ENCODE measurements around the gene PRSS33.

PRSS33 gene

GRCh38 chr16:2739625-2740430 is 47.5 kb downstream of the PRSS33 start:
- H3K4me3 ChIP-seq (ENCODE audit: low read length) = no peak overlapping the region
- TF ChIP-seq, protein P1, sequence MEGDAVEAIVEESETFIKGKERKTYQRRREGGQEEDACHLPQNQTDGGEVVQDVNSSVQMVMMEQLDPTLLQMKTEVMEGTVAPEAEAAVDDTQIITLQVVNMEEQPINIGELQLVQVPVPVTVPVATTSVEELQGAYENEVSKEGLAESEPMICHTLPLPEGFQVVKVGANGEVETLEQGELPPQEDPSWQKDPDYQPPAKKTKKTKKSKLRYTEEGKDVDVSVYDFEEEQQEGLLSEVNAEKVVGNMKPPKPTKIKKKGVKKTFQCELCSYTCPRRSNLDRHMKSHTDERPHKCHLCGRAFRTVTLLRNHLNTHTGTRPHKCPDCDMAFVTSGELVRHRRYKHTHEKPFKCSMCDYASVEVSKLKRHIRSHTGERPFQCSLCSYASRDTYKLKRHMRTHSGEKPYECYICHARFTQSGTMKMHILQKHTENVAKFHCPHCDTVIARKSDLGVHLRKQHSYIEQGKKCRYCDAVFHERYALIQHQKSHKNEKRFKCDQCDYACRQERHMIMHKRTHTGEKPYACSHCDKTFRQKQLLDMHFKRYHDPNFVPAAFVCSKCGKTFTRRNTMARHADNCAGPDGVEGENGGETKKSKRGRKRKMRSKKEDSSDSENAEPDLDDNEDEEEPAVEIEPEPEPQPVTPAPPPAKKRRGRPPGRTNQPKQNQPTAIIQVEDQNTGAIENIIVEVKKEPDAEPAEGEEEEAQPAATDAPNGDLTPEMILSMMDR (conservative IDR thresholded peaks at IDR 0.05; ENCODE audit: low read depth, low read length) = no peak
- DNase-seq (ENCODE audit: low read depth) = no peak

- TF ChIP-seq, protein P1 (conservative IDR thresholded peaks at IDR 0.05; ENCODE audit: low read depth, low read length) = no peak
- H3K4me3 ChIP-seq (ENCODE audit: low read length) = no peak overlapping the region
- DNase-seq (ENCODE audit: low read depth) = no peak
Observed at GRCh38 chr16:2738615-2739014, 48.7 kb downstream of the PRSS33 start.

GRCh38 chr16:2737895-2738418 is 49.4 kb downstream of the PRSS33 start:
- TF ChIP-seq, protein P1 (conservative IDR thresholded peaks at IDR 0.05; ENCODE audit: low read depth, low read length) = no peak
- no peak for DNase-seq (ENCODE audit: low read depth)
- H3K4me3 ChIP-seq (ENCODE audit: low read length) = no peak overlapping the region

DNA sequence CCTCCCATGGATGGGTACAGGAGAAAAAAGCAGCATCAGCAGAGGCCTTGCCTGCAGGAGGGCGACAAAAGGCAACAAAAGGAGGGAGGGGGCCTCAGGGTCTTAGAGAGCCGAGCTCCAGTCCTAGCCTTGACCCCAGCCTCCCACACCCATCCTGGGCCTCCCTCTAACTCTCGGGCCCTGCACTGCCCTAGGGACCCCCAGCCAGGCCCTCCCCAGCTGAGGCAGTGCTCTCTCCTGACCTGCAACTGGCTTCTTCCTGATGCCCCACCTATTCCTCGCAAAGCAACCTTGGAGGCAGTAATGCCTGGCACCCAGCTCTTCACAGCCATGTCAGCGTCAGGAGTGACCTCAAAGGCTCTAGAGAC is 50.1 kb downstream of the PRSS33 start:
- TF ChIP-seq, protein P1 (conservative IDR thresholded peaks at IDR 0.05; ENCODE audit: low read depth, low read length) = no peak
- no peak overlapping the region for H3K4me3 ChIP-seq (ENCODE audit: low read length)
- no peak for DNase-seq (ENCODE audit: low read depth)

GRCh38 chr16:2736476-2737237 is 50.7 kb downstream of the PRSS33 start:
- no peak overlapping the region for H3K4me3 ChIP-seq (ENCODE audit: low read length)
- TF ChIP-seq, protein P1 (conservative IDR thresholded peaks at IDR 0.05; ENCODE audit: low read depth, low read length) = no peak
- no peak for DNase-seq (ENCODE audit: low read depth)

- TF ChIP-seq, protein P1 (conservative IDR thresholded peaks at IDR 0.05; ENCODE audit: low read depth, low read length) = no peak
- H3K4me3 ChIP-seq (ENCODE audit: low read length) = no peak overlapping the region
Observed at GRCh38 chr16:2734844-2735515, 52.4 kb downstream of the PRSS33 start.

More at GRCh38 chr16:2734844-2735515, 52.4 kb downstream of the PRSS33 start:
- no peak for DNase-seq (ENCODE audit: low read depth)
